GM18951 (cell line): ENCODE measurements around the gene BLCAP.
"Not testable (repeated sequence)": the region's sequence is repeated elsewhere in the genome, so short reads cannot be mapped to it uniquely, and the experiment has no call there.

Experiments
- POLR2A ChIP-seq: IDR thresholded peaks from 4 replicates; pipeline ENCODE4 v1.6.1; 2011; ENCODE audit warnings: mild to moderate bottlenecking; ENCODE audit not compliant: insufficient read length, insufficient read depth; ENCODE audit errors: extremely low read depth
- in situ Hi-C: fragments of 300-500 bp; cut with MboI; formaldehyde crosslinking; loops from one replicate; pipeline ENCODE4 v1.12.0; 2022; ENCODE audit warnings: low sequenced_read_pairs, mixed read lengths, inconsistent platforms; ENCODE audit not compliant: unreplicated experiment

Gene BLCAP

GRCh38 chr20:37473249-37474000 is 54.3 kb downstream of the BLCAP start:
- TF ChIP-seq POLR2A, result no peak
- in situ Hi-C loops, result no loop called here

- in situ Hi-C loops, result not testable (repeated sequence)
These were observed 55.2 kb downstream of the BLCAP start for GRCh38 chr20:37472435-37472834.

- in situ Hi-C loops, result no loop called here
These were observed 55.9 kb downstream of the BLCAP start for GRCh38 chr20:37471741-37472235.

GRCh38 chr20:37470190-37470589 is 57.5 kb downstream of the BLCAP start:
- in situ Hi-C loops, result not testable (repeated sequence)

More at GRCh38 chr20:37471741-37472235, 55.9 kb downstream of the BLCAP start:
- no peak for TF ChIP-seq POLR2A

- in situ Hi-C loops, result no loop called here
- no peak for TF ChIP-seq POLR2A
These were observed 58.1 kb downstream of the BLCAP start for GRCh38 chr20:37469531-37469930.

- TF ChIP-seq POLR2A, result no peak
- in situ Hi-C loops, result no loop called here
These were observed 58.8 kb downstream of the BLCAP start for GRCh38 chr20:37468886-37469285.
